22Rv1 (cell line): ENCODE results near the gene DDR2.
"Not testable (repeated sequence)": the region's sequence is repeated elsewhere in the genome, so short reads cannot be mapped to it uniquely, and the experiment has no call there.

Experiments used
- ZFX ChIP-seq: fragments of 450-650 bp; IDR thresholded peaks from 2 replicates; pipeline ENCODE4 v1.6.1; 2017; ENCODE audit warnings: antibody characterized with exemption, borderline replicate concordance
- TF ChIP-seq, protein P1 (sequence below): fragments of 450-650 bp; IDR thresholded peaks from 2 replicates; pipeline ENCODE4 v1.5.1; 2017; ENCODE audit warnings: mild to moderate bottlenecking

DNA sequence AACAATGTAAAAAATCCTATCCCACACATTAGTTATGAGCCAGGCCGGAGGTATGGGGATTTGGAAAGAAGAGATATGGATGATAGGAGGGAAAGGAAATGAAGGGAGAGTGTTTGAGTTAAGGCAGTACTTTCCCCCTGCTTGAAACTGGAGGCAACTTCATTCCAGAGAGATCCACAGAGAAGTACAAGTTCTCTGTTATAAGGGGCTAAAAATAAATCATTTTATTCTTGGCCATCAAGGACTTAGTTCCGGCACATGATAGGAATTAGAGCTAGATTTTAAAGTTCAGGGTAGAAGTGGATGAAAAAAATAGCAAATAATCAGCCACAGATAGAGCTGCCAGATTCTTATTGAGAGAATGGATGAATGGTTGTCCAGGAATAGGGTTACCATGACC, 185.9 kb downstream of the DDR2 start:
- TF ChIP-seq, protein P1, sequence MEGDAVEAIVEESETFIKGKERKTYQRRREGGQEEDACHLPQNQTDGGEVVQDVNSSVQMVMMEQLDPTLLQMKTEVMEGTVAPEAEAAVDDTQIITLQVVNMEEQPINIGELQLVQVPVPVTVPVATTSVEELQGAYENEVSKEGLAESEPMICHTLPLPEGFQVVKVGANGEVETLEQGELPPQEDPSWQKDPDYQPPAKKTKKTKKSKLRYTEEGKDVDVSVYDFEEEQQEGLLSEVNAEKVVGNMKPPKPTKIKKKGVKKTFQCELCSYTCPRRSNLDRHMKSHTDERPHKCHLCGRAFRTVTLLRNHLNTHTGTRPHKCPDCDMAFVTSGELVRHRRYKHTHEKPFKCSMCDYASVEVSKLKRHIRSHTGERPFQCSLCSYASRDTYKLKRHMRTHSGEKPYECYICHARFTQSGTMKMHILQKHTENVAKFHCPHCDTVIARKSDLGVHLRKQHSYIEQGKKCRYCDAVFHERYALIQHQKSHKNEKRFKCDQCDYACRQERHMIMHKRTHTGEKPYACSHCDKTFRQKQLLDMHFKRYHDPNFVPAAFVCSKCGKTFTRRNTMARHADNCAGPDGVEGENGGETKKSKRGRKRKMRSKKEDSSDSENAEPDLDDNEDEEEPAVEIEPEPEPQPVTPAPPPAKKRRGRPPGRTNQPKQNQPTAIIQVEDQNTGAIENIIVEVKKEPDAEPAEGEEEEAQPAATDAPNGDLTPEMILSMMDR: not testable (repeated sequence)
- TF ChIP-seq ZFX: not testable (repeated sequence)
